Effector memory CD8-positive, alpha-beta T cell (primary cell): Measurements from ENCODE around the gene ZNF416.
A peak's percentile ranks its signal among the peaks of the same experiment; 100 is the strongest.

Experiments used
- ATAC-seq: fragments of 150-1000 bp; cut with Tn5 transposase; replicated peaks from 2 replicates; pipeline ENCODE4 v1.10.0; 2021; ENCODE audit warnings: mild to moderate bottlenecking, moderate library complexity
- DNase-seq, 3 experiments: peaks; one replicate each; pipeline ENCODE4 v3.0.0; 2021
- H3K27ac Mint-ChIP-seq, 2 donors: one replicate each; pipeline ENCODE4 v1.8.0; 2022; ENCODE audit warnings: mild to moderate bottlenecking in 2 of 2, mixed read lengths in 2 of 2, moderate library complexity in 2 of 2
- H3K27me3 Mint-ChIP-seq, 2 donors: one replicate each; pipeline ENCODE4 v1.8.0; 2022; ENCODE audit warnings: mixed read lengths in 2 of 2
- H3K36me3 Mint-ChIP-seq: one replicate; pipeline ENCODE4 v1.8.0; 2022; ENCODE audit warnings: mild to moderate bottlenecking, moderate library complexity, mixed read lengths; ENCODE audit not compliant: insufficient read depth
- H3K4me1 Mint-ChIP-seq, 2 donors: one replicate each; pipeline ENCODE4 v1.8.0; 2022; ENCODE audit warnings: low read depth in 2 of 2, mixed read lengths in 2 of 2
- H3K4me3 Mint-ChIP-seq, 2 donors: one replicate each; pipeline ENCODE4 v1.8.0; 2022; ENCODE audit warnings: mild to moderate bottlenecking in 2 of 2, mixed read lengths in 2 of 2, moderate library complexity in 2 of 2
- H3K9me3 Mint-ChIP-seq, 2 donors: one replicate each; pipeline ENCODE4 v1.8.0; 2022; ENCODE audit warnings: mixed read lengths in 2 of 2

Gene ZNF416

DNA sequence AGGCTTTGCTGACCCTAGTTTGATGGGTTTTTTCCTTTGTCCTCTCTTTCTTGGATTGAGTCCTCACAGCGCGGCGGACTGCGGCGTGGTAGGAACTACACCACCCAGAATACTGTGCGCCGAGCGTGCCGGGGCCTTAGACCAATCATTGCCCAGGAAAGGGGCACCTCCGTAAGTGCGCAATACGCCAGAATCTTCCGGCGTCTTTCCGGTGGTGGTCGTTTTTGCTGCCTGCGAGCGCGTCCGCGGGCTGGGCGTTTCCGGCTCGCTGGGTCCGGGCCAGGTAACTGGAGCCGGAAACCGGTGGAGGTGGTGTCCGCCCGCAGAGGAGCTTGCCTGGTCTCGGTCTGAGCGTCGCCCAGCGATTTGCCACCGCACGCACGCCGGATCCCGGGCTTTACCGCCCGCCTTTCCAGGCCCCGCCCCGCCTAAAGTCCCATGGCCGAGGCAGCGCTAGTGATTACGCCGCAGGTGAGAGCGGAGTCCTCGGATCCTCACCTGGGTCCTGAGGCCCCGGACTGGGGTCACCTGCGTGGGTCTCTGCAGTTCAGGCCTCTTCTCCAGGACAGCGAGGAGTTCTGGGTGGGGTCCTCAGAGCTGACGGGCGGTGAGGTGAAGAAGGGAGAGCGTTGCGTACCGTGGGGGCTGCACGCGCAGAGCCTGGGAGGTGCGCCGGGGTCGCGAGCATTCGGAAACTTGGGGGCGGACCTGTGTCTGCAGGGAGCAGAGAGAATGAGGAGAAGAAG lies 51.4 kb downstream of the ZNF416 start, which contains the start of gene ZNF549:
TSS of gene ZNF549 (plus strand) at position 221 of the 746 bp plus-strand sequence. CDS start at position 439, 218 bp downstream.
- peak; percentile 98 for ATAC-seq
- Mint-ChIP-seq H3K4me3 (peak within 1 kb of the TSS; percentile 97 to 98), H3K27ac (peak within 1 kb of the TSS; percentile 97 to 98), H3K9me3 (peaks cover 3 to 18% of the 10 kb centered on the region in 2 donors), H3K27me3 (no peaks in the 10 kb centered on the region), H3K4me1 (peaks cover 15 to 24% of the 10 kb centered on the region in 2 donors), H3K36me3 (peaks cover 15% of the 10 kb centered on the region)
- peak; percentile 81 to 84 (median 83) for DNase-seq
